NCI-H2107 treated with DMSO at 0.1 percent for 48 hours (cell line): Measurements from ENCODE around the gene SCAMP2.

Experiments
- DNase-seq: peaks from one replicate; lab custom pipeline; 2025; ENCODE audit not compliant: unreplicated experiment; lab: John Stamatoyannopoulos, UW

The SCAMP2 gene

DNA sequence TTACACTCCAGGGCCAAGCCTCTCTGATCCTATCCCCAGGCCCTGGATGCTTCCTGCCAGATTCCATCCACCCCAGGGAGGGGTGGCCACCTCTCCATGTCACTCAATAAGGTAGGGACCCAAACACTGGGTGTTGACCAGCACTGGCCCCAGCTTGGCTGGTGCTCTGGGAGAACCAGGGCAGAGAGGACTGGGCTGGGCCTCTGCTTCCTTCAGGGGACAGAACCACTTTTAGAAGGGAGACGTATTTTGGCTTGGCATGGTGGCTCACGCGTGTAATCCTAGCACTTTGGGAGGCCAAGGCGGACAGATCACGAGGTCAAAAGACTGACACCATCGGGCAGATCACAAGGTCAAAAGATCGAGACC, 51.4 kb downstream of the SCAMP2 start:
- DNase-seq = no peak

DNA sequence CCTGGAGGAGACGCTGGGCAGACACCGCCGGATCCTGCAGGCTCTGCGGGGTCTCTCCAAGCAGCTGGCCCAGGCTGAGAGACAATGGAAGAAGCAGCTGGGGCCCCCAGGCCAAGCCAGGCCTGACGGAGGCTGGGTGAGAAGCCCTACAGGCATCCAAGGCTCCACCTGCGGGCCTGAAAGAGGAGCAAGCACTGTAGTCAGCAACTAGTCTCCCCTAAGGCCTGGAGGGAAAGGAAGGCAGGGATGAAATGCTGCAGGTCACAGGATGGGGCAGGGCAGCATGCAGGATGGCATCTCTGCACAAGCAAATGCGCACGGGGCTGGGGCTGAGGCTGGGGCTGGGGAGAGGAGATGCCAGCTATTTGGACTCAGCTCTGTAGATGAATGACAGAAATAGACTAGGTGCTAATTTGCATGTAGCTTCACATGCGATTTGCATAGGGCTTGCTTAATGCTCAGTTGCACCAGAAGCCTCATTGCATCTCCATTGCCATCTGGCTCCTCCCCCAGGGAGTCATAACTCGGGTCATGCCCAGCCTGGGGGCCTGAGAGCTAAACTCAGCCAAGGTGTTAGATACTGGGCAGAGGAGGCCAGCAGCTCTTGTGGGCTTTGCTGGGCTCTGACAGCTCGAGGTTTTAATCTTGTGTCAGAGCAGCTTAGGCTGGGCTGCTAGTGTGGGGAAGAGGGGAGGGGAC, 51.9 kb downstream of the SCAMP2 start:
- no peak for DNase-seq

DNA sequence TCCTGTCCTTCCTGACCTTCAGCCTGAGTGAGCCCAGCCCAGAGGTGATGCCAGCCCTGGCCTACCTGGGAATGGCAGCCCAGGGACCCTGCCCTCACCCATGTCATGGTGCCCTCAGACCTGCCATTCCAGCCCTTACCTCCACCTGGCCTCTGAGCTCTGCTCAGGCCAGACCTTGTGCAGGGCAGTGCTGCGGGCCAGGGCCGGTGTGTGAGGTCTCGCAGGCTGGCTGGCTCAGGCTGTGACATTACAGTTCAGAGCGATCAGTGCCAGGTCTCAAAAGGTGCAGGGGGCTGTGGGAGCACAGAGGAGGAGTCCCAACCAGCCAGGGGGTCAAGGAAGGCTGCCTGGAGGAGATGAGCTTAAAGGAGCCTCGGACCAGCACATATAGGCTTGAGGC, 53.1 kb downstream of the SCAMP2 start:
- DNase-seq = no peak

DNA sequence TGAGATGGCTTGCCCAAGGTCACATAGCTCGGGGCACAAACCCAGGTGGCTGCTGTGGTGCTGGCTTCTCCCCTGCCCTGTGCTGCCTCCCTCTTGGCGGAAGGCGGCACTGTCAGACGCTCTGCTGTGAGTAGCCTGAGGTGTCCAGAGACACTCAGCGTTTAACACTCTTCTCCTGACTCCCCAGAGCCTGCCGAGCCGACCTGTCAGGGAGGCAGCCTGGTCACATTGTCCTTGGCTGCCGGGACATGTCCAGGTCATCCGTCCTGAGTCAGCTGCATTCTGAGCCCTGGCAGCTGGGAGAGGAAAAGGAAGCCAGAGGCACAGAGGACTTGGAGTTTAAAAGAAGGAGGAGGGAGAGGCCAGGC, 55.8 kb downstream of the SCAMP2 start:
- DNase-seq = no peak

DNA sequence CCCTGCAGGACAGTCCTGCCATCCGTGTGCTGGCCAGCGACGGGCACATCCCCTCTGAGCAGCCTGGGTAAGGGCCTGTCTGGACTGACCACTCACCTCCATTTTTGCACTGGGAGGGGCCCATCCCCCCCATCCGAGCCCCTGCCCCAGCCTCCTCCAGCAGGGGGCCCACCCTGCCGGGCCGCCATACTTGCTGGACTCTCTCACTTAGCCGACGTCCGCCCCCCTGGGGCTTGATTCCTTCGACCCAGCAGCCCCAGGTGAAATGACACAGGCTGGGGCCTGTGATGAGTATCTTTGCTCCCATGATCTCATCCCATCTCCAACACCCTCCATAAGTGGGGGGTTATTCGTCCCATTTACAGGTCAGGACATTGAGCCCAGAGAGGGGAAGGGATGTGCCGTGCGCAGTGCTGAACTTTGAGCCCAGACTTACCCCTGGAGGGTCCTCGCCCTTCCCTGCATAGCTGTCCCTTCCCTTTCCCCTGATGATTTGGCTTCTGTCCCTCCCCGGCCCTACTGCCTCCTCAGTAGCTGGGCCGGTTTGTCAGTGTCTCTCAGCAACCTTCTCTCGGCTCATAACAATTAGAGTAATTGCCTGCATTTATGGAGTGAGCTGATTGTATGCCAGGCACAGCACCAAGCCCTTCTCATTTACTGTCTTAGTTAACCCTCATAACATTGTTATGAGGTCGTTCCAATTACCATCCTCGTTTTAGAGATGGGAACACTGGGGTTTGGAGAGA, 56.4 kb downstream of the SCAMP2 start:
- DNase-seq = no peak

DNA sequence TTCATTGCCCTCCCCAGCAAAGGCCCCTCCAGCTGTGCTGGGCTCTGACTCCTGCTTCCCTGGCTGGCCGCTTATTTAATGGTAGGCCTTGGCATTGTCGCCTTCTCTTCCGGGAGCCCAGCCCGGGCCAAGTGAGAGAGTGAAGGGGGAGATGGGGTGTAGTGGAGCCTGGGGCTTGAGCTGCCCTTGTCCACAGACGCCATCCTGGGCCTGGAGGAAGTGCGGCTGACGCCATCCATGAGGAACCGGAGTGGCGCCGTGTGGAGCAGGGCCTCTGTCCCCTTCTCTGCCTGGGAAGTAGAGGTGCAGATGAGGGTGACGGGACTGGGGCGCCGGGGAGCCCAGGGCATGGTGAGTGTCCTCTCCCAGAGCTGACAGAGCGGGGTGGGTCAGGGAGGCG, 57.2 kb downstream of the SCAMP2 start:
- DNase-seq = no peak

DNA sequence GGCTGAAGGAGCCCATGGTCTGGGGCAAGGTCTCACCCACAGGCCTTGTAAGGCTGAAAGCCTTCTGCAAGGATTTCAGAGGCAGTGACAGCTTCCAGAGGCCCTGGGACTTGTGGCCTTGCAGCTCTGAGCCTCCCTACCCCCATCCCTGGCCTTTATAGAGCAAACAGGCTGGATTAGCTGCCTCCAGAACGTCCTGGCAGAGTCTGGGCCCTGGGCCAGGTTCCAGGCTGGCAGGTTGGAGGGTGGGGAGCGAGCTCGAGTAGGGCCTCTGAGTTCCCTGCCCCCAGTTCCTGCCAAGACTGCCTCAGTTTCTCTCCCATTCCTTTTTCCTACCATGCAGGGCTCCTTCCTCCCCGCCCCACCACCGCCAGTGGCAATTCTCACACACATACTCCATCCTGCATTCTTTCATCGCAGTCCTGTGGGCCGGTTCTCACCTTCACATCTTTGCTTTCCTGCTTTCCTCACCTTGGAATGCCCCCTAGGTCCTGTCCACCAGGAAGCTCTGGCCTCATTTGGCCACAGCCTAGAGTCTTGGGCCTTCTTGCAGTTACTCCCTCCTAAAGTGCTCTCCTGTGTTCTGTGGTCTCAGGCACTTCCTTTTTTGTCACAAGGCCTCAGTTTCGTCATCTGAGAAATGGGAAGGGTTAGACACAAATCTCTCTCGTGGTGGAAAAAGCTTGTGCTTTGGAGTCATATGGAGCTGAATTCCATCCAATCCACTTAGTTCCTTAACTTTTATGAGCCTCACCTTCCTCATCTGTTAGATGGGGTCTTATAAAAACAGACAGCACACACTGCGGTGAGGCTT, 57.8 kb downstream of the SCAMP2 start:
- no peak for DNase-seq

DNA sequence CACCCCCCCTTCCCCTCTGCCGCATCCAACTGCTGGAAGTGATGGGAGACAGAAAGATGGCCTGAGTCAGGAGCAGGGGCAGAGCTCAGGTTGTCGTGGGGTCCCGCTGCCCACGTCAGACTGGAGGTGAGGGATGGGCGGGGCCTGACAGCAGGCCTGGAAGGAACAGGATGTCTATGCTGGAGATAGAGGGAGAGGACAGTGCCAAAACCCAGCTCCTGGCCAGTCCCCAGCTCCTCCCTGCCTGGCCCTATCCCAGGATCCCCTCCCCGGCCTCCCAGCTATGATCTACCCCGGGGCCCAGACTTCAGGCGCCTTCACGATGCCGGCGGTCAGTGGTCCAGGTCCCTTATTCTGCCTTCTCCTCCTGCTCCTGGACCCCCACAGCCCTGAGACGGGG, 60.6 kb downstream of the SCAMP2 start, which contains the start of gene LMAN1L:
Gene LMAN1L (plus strand): TSS at position 303 of the 400 bp plus-strand sequence. CDS start 20 bp downstream, at position 323.
- no peak for DNase-seq

DNA sequence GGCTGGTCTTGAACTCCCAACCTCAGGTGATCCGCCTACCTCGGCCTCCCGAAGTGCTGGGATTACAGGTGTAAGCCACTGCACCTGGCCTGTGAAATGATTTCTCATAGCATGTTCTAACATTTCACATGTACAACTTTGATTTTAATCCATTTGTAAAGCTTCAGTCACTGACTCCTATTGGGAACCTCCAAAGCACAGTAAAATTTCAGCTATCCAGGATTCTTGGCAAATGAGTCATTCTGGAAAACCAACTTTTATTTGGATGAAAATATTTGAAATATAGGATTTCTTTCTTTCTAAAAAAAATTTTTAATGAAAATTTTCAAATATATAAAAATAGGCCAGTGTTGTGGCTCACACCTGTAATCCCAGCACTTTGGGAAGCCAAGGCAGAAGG, 63.2 kb downstream of the SCAMP2 start:
- DNase-seq = no peak

DNA sequence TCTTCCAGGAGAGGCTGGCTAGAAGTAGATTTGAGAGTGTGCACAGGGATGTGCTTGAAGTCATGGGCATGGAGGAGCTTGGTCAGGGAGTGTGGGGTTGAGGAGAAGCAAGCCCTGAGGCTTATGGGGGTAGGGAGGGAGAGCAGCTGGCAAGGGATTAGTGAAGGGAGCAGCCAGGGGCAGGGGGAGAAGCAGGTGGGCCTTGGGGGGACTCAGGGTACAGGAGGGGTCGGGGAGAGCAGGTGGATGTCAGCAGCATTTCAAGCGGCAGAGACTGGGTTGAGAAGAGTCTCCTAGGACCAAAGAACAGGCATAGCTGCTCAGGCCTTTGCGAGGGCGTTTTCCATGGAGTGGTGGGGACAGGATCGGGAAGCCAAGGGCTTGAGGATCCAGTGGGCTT, 63.9 kb downstream of the SCAMP2 start:
- DNase-seq = no peak

DNA sequence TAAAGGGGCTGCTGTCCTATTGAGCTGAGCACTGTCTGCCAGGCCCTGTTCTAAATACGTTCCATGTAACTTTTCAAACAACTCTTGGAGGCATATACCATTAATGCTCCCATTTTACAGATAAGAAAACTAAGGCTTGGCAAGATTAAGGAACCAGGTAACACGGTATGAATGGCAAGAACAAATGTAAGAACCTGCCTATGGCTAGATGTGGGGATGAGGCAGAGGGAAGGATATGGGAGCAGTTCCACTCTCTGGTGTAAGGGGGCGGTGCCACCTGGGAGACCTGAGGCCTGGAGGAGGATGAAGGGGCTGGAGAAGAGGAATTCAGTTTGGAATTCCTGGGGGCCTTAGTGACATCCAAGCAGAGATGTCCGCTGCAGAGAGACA, 64.3 kb downstream of the SCAMP2 start:
- DNase-seq = no peak

DNA sequence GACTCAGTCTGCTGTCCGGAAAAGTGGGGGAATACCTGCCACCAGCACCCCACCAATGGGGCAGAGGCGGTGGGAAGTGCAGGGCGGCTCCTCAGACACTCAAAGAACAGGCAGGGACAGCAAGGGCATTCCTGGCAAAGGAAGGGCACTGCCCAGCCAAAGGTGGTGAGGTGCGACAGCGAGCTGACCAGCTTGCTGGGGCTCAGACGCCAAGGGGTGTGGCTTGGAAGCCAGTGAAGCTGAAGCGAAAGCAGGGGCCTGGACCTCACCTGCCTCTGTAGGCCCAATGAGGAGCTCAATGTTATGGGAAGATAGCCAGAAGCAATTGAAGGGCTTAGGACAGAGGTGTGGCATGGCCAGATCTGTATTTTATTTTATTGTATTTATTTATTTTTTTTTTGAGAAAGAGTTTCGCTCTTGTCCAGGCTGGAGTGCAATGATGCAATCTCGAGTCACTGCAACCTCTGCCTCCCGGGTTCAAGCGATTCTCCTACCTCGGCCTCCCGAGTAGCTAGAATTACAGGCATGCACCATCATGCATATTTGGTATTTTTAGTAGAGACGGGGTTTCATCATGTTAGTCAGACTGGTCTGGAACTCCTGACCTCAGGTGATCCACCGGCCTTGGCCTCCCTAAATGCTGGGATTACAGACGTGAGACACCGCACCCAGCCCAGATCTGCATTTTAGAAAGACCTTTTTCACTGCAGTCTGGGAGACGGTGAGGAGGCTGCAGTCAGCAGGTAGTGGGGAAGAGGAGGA, 64.9 kb downstream of the SCAMP2 start:
- DNase-seq = no peak

DNA sequence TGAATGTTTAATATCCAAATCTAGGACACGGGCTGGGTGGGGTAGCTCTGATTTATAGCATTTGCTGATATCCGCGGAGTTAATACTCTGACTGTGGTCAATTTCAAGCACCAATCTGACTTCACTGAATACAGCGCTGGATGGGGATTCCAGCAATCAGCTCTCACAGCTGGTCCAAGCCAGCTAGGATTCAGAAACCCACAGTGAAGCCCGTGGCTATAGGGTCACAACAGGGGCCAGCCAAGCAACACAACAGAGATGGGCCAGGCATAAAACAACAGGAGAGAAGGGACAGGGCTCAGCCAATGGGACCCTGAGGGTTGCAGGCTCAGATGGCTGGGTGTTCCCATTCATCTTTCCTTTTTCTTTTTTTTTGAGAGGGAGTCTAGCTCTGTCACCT, 65.9 kb downstream of the SCAMP2 start:
- no peak for DNase-seq

DNA sequence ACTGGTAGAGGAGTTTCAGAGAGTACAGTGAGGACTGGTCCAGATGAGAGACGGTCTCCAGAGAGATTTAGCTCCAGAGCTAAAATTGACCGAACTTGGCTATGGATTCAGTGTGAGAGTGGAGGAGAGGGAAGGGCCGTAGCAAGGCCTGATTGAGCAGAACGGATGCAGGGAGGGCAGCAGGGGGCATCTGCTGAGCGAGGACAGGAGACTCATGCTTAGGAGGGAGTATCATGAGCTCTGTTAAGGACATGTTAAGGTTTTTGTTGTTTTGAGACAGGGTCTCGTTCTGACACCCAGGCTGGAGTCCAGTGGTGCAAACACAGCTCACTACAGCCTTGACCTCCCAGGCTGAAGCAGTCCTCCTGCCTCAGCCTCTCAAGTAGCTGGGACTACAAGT, 68.2 kb downstream of the SCAMP2 start:
- no peak for DNase-seq

DNA sequence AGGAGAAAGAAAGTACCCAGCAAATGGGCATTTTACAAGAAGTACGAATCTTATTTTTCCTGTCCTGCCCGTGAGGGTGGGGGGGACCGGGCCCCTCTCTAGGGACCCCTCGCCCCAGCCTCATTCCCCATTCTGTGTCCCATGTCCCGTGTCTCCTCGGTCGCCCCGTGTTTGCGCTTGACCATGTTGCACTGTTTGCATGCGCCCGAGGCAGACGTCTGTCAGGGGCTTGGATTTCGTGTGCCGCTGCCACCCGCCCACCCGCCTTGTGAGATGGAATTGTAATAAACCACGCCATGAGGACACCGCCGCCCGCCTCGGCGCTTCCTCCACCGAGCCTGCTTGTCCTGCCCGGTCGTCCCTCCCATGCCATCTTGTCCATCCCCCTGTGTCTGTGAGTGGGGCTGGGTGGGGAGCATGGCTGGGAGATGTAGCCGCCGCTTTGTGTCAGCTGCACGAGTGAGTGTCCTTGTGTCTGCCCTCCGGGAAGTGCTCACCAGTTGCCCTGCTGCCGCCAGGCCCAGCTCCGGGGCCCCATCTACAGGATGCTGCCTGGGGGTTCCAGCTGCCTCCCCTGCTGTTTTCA, 70.2 kb downstream of the SCAMP2 start:
- DNase-seq = no peak

DNA sequence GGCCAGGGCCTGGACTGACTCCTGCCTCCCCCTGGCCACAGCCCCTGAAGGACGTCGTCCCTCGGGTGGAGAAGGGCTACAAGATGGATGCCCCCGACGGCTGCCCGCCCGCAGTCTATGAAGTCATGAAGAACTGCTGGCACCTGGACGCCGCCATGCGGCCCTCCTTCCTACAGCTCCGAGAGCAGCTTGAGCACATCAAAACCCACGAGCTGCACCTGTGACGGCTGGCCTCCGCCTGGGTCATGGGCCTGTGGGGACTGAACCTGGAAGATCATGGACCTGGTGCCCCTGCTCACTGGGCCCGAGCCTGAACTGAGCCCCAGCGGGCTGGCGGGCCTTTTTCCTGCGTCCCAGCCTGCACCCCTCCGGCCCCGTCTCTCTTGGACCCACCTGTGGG, 70.9 kb downstream of the SCAMP2 start:
- no peak for DNase-seq

DNA sequence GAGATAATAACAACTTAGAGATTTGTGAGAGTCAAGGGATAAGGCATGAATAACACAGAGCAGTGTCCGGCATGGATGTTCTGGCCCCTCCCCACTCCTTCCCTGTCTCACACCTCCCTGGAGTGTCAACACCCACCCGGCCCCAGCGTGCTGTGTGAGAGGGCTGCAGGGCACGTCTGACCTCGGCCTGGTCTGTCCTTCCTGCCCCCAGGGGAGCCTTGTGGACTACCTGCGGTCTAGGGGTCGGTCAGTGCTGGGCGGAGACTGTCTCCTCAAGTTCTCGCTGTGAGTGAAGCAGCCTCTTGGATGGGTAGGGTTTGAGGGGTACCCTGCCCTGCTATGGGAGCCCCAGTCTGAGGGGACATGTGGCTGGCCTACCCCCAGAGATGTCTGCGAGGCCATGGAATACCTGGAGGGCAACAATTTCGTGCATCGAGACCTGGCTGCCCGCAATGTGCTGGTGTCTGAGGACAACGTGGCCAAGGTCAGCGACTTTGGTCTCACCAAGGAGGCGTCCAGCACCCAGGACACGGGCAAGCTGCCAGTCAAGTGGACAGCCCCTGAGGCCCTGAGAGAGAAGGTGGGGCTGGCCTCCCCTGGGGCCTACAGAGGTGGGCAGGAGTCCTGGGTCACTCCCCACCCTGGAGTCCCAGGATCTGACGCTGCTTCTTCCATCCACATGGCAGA, 71.7 kb downstream of the SCAMP2 start:
- no peak for DNase-seq

DNA sequence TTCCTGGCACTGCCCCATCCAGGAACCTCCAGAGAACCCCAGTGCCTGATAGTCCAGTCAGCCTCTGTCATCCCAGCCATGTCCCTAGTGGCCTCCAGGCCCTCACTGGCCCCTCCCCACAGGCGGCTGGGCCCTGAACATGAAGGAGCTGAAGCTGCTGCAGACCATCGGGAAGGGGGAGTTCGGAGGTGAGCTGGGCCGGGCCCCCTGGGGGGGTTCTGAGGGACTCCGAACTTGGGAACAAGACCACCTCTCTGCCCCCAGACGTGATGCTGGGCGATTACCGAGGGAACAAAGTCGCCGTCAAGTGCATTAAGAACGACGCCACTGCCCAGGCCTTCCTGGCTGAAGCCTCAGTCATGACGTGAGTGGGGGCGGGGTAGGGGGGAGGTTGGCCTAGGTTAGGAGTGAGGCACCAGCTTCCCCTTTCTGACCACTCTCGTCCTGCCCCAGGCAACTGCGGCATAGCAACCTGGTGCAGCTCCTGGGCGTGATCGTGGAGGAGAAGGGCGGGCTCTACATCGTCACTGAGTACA, 72.5 kb downstream of the SCAMP2 start:
- no peak for DNase-seq

DNA sequence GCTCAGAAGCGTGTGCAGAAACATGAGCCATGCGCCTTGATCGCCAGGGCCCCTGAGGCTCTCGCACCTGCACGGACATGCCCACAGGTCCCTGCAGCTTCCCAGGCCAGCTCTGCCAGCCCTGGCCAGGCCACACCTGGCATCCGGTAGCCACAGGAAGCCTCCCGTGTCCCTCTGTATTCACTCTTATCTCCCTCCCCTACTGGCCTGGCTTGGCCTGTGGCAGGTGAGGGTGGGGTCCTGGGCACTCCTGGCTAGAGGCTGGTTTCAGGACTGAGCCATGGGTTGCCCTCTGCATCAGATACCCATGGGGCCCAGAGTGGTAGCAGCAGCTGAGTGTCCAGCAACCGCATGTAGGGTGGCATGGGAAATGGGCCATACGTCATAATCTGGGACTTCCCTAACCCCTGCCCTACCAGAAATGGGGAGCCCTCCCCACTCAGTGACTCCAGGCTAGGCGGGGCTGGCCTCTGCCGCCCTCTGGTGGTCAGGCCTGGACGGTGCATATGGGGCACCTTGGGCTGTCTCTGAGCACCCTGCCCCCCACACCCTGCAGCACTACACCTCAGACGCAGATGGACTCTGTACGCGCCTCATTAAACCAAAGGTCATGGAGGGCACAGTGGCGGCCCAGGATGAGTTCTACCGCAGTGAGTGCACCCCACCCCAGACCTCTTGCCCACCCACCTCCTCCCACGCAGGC, 73.2 kb downstream of the SCAMP2 start:
- peak; percentile 19 for DNase-seq
